ENCODE measurements around the gene ABCG4. TPM values are rescaled to one million over a fixed set of nuclear protein-coding genes. Genes with fewer than 3 reads are reported as not detected.
"Not testable (repeated sequence)": the region's sequence is repeated elsewhere in the genome, so short reads cannot be mapped to it uniquely, and the experiment has no call there.

Gene ABCG4
- total RNA-seq, 1 donor = 0.86 TPM

GRCh38 chr11:119180729-119181676, 32.2 kb downstream of the ABCG4 start:
- TF ChIP-seq CTCF (IDR thresholded peaks at IDR 0.05; ENCODE audit: insufficient read depth, low read depth, low read length) = no peak
- no peak overlapping the region for H3K4me3 ChIP-seq (ENCODE audit: low read depth, low read length)
- DNase-seq (ENCODE audit: low read depth) = no peak

GRCh38 chr11:119181677-119182412, 33.0 kb downstream of the ABCG4 start:
- no peak for TF ChIP-seq CTCF (IDR thresholded peaks at IDR 0.05; ENCODE audit: insufficient read depth, low read depth, low read length)
- no peak for DNase-seq (ENCODE audit: low read depth)
- no peak overlapping the region for H3K4me3 ChIP-seq (ENCODE audit: low read depth, low read length)

GRCh38 chr11:119184399-119184798, 35.5 kb downstream of the ABCG4 start:
- not testable (repeated sequence) for DNase-seq (ENCODE audit: low read depth); H3K4me3 ChIP-seq (ENCODE audit: low read depth, low read length)

GRCh38 chr11:119185981-119186634, 37.3 kb downstream of the ABCG4 start:
- H3K4me3 ChIP-seq (ENCODE audit: low read depth, low read length) = no peak overlapping the region
- no peak for DNase-seq (ENCODE audit: low read depth)
- TF ChIP-seq CTCF (IDR thresholded peaks at IDR 0.05; ENCODE audit: insufficient read depth, low read depth, low read length) = no peak

GRCh38 chr11:119187123-119187892, 38.5 kb downstream of the ABCG4 start:
- no peak overlapping the region for H3K4me3 ChIP-seq (ENCODE audit: low read depth, low read length)
- TF ChIP-seq CTCF (IDR thresholded peaks at IDR 0.05; ENCODE audit: insufficient read depth, low read depth, low read length) = no peak
- DNase-seq (ENCODE audit: low read depth) = no peak

- H3K4me3 ChIP-seq (ENCODE audit: low read depth, low read length) = no peak overlapping the region
- DNase-seq (ENCODE audit: low read depth) = no peak
- TF ChIP-seq CTCF (IDR thresholded peaks at IDR 0.05; ENCODE audit: insufficient read depth, low read depth, low read length) = no peak
These were observed 39.2 kb downstream of the ABCG4 start for GRCh38 chr11:119188067-119188466.

Data from fibroblast of villous mesenchyme (primary cell).